Smooth muscle cell (in vitro differentiated cells): ENCODE data around the gene EIF4A2. TPM values are rescaled to one million over a fixed set of nuclear protein-coding genes. Genes with fewer than 3 reads are reported as not detected.
A peak's percentile ranks its signal among the peaks of the same experiment; 100 is the strongest.

Experiments
- DNase-seq: peaks from one replicate; lab custom pipeline; 2025; ENCODE audit not compliant: unreplicated experiment; lab: John Stamatoyannopoulos, UW
- H2AFZ ChIP-seq: fragments of 200-600 bp; sonication (generic); 2 replicates; pipeline ENCODE4 v1.6.0; 2016; ENCODE audit warnings: antibody characterized with exemption, low read depth, mild to moderate bottlenecking
- H3F3A ChIP-seq: fragments of 200-600 bp; sonication (generic); 2 replicates; pipeline ENCODE4 v1.6.0; 2017; ENCODE audit warnings: antibody characterized with exemption, low read depth
- H3K27ac ChIP-seq: fragments of 200-600 bp; sonication (generic); 2 replicates; pipeline ENCODE4 v1.5.1; 2016; ENCODE audit warnings: low read depth, mild to moderate bottlenecking
- H3K27me3 ChIP-seq: fragments of 200-600 bp; sonication (generic); 2 replicates; pipeline ENCODE4 v1.6.1; 2016; ENCODE audit warnings: low read depth, mild to moderate bottlenecking
- H3K36me3 ChIP-seq: fragments of 200-600 bp; sonication (generic); 2 replicates; pipeline ENCODE4 v1.5.1; 2016; ENCODE audit warnings: low read depth
- H3K4me1 ChIP-seq: fragments of 200-600 bp; sonication (generic); 2 replicates; pipeline ENCODE4 v1.5.1; 2016; ENCODE audit warnings: low read depth
- H3K4me2 ChIP-seq: fragments of 200-600 bp; sonication (generic); 2 replicates; pipeline ENCODE4 v1.6.0; 2016; ENCODE audit warnings: mild to moderate bottlenecking
- H3K4me3 ChIP-seq: fragments of 200-600 bp; sonication (generic); 2 replicates; pipeline ENCODE4 v1.5.1; 2016; ENCODE audit warnings: mild to moderate bottlenecking
- H3K79me2 ChIP-seq: fragments of 200-600 bp; sonication (generic); 2 replicates; pipeline ENCODE4 v1.6.0; 2016; ENCODE audit warnings: low read depth, mild to moderate bottlenecking
- H3K9ac ChIP-seq: fragments of 200-600 bp; sonication (generic); 2 replicates; pipeline ENCODE4 v1.6.0; 2016; ENCODE audit warnings: low read depth
- H3K9me3 ChIP-seq: fragments of 200-600 bp; sonication (generic); replicated peaks from 2 replicates; pipeline ENCODE4 v1.5.1; 2016; ENCODE audit warnings: low read depth
- H4K20me1 ChIP-seq: fragments of 200-600 bp; sonication (generic); 2 replicates; pipeline ENCODE4 v1.6.0; 2016; ENCODE audit warnings: low read depth
- WGBS: methylation state at CpG from one replicate; pipeline ENCODE4 v1.1.7; 2016; ENCODE audit warnings: low lambda C conversion rate; 5-methylcytosine and 5-hydroxymethylcytosine counted together
- polyA plus RNA-seq: library from polyadenylated mRNA; unstranded; fragments of >200 nt; fragmentation: Nextera tagmentation; extraction: Ambion mirVana; gene quantifications from 2 replicates; pipeline ENCODE4 v1.2.1, GENCODE V29; 2016
- total RNA-seq: library from RNA; depleted of rRNA; stranded (reverse); fragments of >200 nt; gene quantifications from 2 replicates; pipeline ENCODE4 v1.2.3, GENCODE V29; 2014
- TF ChIP-seq, protein P1 (sequence below): fragments of 200-600 bp; sonication (generic); IDR thresholded peaks from 2 replicates; pipeline ENCODE4 v1.5.1; 2017; ENCODE audit warnings: borderline replicate concordance, mild to moderate bottlenecking, antibody characterized with exemption; ENCODE audit not compliant: insufficient read depth, poor library complexity, severe bottlenecking

Gene EIF4A2
- total and polyA plus RNA-seq, 2 experiments from 2014 or later, result 94.8 to 438 TPM

DNA sequence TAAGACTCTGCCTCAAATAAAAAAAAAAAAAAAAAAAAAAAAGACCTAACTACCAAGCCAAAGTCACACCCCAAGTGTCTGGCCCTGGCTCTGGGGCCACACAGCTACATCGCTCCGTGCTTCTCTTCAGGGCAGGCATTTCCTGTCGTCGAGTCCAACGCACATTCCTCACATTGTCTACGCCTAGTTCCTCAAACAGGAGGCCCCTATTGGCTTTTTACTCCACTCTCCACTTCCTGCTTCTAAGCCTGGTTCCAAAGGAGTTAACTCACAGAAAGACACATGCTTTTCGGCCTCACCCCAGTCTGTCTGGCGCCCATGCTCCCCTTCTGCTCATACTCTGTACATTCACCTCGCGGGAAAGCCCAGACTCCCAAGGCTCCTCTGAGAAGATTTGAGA, 37.4 kb upstream of the EIF4A2 start:
- H3K9ac ChIP-seq, result no peak overlapping the region
- H3K4me1 ChIP-seq, result no peaks in the 10 kb centered on the region
- H3K79me2 ChIP-seq, result no peaks in the 10 kb centered on the region
- H4K20me1 ChIP-seq, result no peaks in the 10 kb centered on the region
- DNase-seq, result no peak
- no peaks in the 10 kb centered on the region for H3K27me3 ChIP-seq
- H2AFZ ChIP-seq, result peak overlapping the region; percentile 69
- H3K9me3 ChIP-seq, result no peaks in the 10 kb centered on the region
- no peak overlapping the region for H3K4me3 ChIP-seq
- TF ChIP-seq, protein P1, sequence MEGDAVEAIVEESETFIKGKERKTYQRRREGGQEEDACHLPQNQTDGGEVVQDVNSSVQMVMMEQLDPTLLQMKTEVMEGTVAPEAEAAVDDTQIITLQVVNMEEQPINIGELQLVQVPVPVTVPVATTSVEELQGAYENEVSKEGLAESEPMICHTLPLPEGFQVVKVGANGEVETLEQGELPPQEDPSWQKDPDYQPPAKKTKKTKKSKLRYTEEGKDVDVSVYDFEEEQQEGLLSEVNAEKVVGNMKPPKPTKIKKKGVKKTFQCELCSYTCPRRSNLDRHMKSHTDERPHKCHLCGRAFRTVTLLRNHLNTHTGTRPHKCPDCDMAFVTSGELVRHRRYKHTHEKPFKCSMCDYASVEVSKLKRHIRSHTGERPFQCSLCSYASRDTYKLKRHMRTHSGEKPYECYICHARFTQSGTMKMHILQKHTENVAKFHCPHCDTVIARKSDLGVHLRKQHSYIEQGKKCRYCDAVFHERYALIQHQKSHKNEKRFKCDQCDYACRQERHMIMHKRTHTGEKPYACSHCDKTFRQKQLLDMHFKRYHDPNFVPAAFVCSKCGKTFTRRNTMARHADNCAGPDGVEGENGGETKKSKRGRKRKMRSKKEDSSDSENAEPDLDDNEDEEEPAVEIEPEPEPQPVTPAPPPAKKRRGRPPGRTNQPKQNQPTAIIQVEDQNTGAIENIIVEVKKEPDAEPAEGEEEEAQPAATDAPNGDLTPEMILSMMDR, result no peak
- H3K36me3 ChIP-seq, result no peaks in the 10 kb centered on the region
- H3K27ac ChIP-seq, result no peak overlapping the region
- H3F3A ChIP-seq, result no peaks in the 10 kb centered on the region
- 27% methylated on average over 10 of the region's 10 CpGs for WGBS
- H3K4me2 ChIP-seq, result no peak overlapping the region

DNA sequence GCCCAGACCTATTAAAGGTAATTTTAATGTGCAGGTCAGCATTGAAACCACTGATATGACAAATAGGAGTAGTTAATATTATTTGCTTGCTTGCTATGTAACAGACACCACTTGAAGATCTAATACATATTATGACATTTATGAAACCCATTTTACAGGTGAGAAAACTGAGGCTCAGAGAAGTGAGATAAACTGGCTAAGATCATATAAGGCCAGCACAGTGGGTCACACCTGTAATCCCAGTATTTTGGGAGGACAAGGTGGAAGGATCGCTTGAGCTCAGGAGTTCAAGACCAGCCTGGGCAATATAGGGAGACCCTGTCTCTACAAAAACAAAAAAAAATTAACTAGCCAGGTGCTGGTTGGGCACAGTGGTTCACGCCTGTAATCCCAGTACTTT, 33.1 kb upstream of the EIF4A2 start:
- Histone ChIP-seq H3K4me2 (no peak overlapping the region), H3K27me3 (no peaks in the 10 kb centered on the region), H3K4me1 (peaks cover 4% of the 10 kb centered on the region), H3K79me2 (no peaks in the 10 kb centered on the region), H3K9me3 (no peaks in the 10 kb centered on the region), H4K20me1 (no peaks in the 10 kb centered on the region), H2AFZ (no peak overlapping the region), H3K27ac (no peak overlapping the region), H3K36me3 (no peaks in the 10 kb centered on the region), H3K4me3 (no peak overlapping the region), H3K9ac (no peak overlapping the region), H3F3A (no peaks in the 10 kb centered on the region)
- TF ChIP-seq, protein P1, result no peak
- WGBS, result 89% methylated on average over 2 of the region's 2 CpGs
- DNase-seq, result no peak

DNA sequence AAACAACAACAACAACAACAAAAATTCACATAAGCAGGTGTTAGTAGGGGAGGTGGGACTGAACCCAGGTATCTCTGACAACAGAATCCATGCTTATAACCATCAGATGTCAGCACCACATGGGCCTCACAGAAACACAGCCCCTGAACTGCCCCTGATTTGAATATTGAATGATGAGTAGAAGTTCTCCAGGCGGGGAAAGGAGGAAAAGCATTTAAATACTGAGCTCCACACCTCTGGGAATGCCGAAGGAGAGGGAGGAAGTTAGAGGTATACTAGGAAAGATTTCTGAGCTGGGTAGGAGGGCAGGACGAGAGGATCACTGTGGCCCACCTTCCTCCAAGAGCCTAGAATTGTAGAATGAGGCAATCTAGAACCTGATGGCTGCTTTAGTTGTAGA, 31.9 kb upstream of the EIF4A2 start:
- Histone ChIP-seq H3K27me3 (no peaks in the 10 kb centered on the region), H3K4me1 (peaks cover 4% of the 10 kb centered on the region), H3K36me3 (no peaks in the 10 kb centered on the region), H3K4me2 (no peak overlapping the region), H3K4me3 (no peak overlapping the region), H3K27ac (no peak overlapping the region), H2AFZ (no peak overlapping the region), H3K9ac (no peak overlapping the region), H3K79me2 (no peaks in the 10 kb centered on the region), H3K9me3 (no peaks in the 10 kb centered on the region), H4K20me1 (no peaks in the 10 kb centered on the region), H3F3A (no peaks in the 10 kb centered on the region)
- no peak for DNase-seq
- WGBS, result 66% methylated on average over 3 of the region's 3 CpGs
- TF ChIP-seq, protein P1, result no peak

DNA sequence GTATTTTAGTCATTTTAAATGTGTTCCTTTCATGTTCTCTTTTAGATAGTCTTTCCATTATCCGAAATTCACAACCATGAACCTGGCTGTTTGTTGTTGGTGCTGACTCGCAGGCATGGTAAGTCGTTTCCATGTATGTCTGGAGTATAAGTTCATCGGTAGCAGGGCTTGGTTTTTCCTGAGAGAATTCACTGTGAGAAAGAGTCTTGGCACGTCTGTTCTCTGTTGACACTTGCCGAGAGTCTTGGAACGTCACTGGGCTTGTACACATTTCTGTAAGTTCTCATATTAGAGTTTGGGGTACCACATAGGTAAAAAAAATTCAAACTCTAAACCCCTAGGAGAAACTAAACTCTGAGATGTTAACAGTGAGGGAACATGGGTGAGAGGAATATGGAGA, 29.4 kb upstream of the EIF4A2 start:
- 81% methylated on average over 7 of the region's 7 CpGs for WGBS

More for the DNA sequence above, 29.4 kb upstream of the EIF4A2 start:
- peak overlapping the region; percentile 14 for H3K27ac ChIP-seq
- no peak for DNase-seq
- no peak overlapping the region for H3K4me2 ChIP-seq
- H3F3A ChIP-seq, result no peaks in the 10 kb centered on the region
- TF ChIP-seq, protein P1, result no peak
- no peaks in the 10 kb centered on the region for H3K9me3 ChIP-seq
- no peaks in the 10 kb centered on the region for H3K27me3 ChIP-seq
- H2AFZ ChIP-seq, result no peak overlapping the region
- H3K9ac ChIP-seq, result no peak overlapping the region
- no peaks in the 10 kb centered on the region for H3K79me2 ChIP-seq
- H4K20me1 ChIP-seq, result no peaks in the 10 kb centered on the region
- H3K4me1 ChIP-seq, result peaks cover 4% of the 10 kb centered on the region
- H3K36me3 ChIP-seq, result no peaks in the 10 kb centered on the region
- H3K4me3 ChIP-seq, result no peak overlapping the region
